Measurements from ENCODE around the gene ATAD3C. TPM values are rescaled to one million over a fixed set of nuclear protein-coding genes. Genes with fewer than 3 reads are reported as not detected.
"Not testable (repeated sequence)": the region's sequence is repeated elsewhere in the genome, so short reads cannot be mapped to it uniquely, and the experiment has no call there.

The ATAD3C gene
- total RNA-seq, 1 donor from 2014 or later, result 2.4 TPM

DNA sequence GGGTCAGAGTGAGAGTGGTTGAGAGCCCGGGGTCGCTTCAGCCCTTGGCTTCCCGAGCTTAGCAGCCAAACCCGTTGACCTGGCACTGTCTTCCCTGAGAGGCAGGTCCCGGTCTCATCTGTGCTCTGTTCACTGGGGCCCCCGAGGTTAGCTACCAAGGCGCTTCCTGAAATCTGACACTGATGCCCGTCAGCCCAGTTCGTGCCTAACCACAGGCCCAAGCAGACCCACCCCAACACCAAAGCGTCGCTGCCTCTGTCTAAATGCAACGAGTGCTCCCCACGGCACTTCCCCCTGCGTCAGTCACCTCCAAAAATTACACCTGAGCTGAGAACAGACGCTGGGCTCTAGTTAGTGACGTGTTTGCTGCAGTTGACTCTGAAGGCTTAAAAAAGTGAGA, 64.9 kb downstream of the ATAD3C start:
- DNase-seq (ENCODE audit: low spot score); intact Hi-C loops (cut with DNase I); ATAC-seq: not testable (repeated sequence)

DNA sequence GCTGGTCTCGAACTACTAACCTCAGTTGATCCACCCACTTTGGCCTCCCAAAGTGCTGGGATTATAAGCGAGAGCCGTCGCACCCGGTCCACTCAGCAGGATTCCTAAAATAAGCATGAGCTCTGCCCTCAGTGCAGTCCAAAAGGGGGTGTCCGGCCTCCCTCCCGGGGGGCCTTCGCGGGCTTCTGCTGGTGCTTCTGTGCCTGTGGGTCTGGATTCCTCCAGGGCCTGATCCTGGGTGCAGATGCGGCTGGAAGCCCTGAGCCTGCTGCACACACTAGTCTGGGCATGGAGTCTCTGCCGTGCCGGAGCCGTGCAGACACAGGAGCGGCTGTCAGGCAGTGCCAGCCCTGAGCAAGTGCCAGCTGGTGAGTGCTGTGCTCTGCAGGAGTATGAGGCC, 67.4 kb downstream of the ATAD3C start:
- DNase-seq (ENCODE audit: low spot score); intact Hi-C loops (cut with DNase I); ATAC-seq: not testable (repeated sequence)

- DNase-seq (ENCODE audit: low spot score) (no peak), ATAC-seq (no peak)
- intact Hi-C loops (cut with DNase I), result no loop called here
Observed at GRCh38 chr1:1517973-1518620, 68.6 kb downstream of the ATAD3C start.

DNA sequence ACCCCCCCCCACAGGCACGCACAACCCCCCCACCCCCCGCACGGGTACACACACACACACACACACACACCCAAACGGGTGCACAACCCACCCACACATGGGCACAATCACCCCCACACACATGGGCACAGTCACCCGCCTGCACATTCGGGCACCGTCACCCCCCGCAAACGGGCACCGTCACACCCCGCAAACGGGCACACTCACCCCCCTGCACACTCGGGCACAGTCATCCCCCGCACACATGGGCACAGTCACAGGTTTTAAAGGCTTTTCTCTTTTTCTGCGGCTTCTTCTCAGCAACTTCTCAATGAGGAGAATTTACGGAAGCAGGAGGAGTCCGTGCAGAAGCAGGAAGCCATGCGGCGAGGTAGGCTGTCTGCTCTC, 69.1 kb downstream of the ATAD3C start:
- intact Hi-C loops (cut with DNase I); DNase-seq (ENCODE audit: low spot score); ATAC-seq: not testable (repeated sequence)

Other genes with a start within 250 kb of the ATAD3C start
- gene TNFRSF18, start 243.1 kb upstream of the ATAD3C start, total RNA-seq, result 0.58 TPM
- 2.5 TPM for gene TNFRSF4, start 235.5 kb upstream of the ATAD3C start, total RNA-seq
- 94.9 TPM for gene SDF4, start 217.7 kb upstream of the ATAD3C start, total RNA-seq
- 10.9 TPM for gene B3GALT6, start 217.5 kb upstream of the ATAD3C start, total RNA-seq
- gene C1QTNF12, start 203.0 kb upstream of the ATAD3C start, total RNA-seq, result 3.5 TPM
- gene UBE2J2, start 175.8 kb upstream of the ATAD3C start, total RNA-seq, result 50.5 TPM
- 12.5 TPM for gene SCNN1D, start 169.3 kb upstream of the ATAD3C start, total RNA-seq
- 74.7 TPM for gene ACAP3, start 141.8 kb upstream of the ATAD3C start, total RNA-seq
- gene PUSL1, start 141.1 kb upstream of the ATAD3C start, total RNA-seq, result 11.3 TPM
- gene INTS11, start 125.0 kb upstream of the ATAD3C start, total RNA-seq, result 111 TPM
- gene CPTP, start 124.9 kb upstream of the ATAD3C start, total RNA-seq, result 15.7 TPM
- gene TAS1R3, start 118.4 kb upstream of the ATAD3C start, total RNA-seq, result 0.49 TPM
- 91.4 TPM for gene DVL1, start 100.3 kb upstream of the ATAD3C start, total RNA-seq
- 262 TPM for gene MXRA8, start 91.1 kb upstream of the ATAD3C start, total RNA-seq
- gene AURKAIP1, start 74.5 kb upstream of the ATAD3C start, total RNA-seq, result 58.9 TPM
- gene CCNL2, start 50.4 kb upstream of the ATAD3C start, total RNA-seq, result 207 TPM
- 75.6 TPM for gene MRPL20, start 42.4 kb upstream of the ATAD3C start, total RNA-seq
- 11.2 TPM for gene ANKRD65, start 28.4 kb upstream of the ATAD3C start, total RNA-seq
- gene VWA1, start 14.0 kb upstream of the ATAD3C start, total RNA-seq, result 175 TPM
- gene ATAD3B, start 22.1 kb downstream of the ATAD3C start, total RNA-seq, result 28.6 TPM
- 19.4 TPM for gene ATAD3A, start 62.5 kb downstream of the ATAD3C start, total RNA-seq
- gene TMEM240, start 90.9 kb downstream of the ATAD3C start, total RNA-seq, result 7.1 TPM
- gene SSU72, start 125.2 kb downstream of the ATAD3C start, total RNA-seq, result 78.5 TPM
- gene FNDC10, start 150.4 kb downstream of the ATAD3C start, total RNA-seq, result 2.4 TPM
- 68.4 TPM for gene MIB2, start 165.8 kb downstream of the ATAD3C start, total RNA-seq
- gene MMP23B, start 182.5 kb downstream of the ATAD3C start, total RNA-seq, result 5.4 TPM
- 27.9 TPM for gene CDK11B, start 209.3 kb downstream of the ATAD3C start, total RNA-seq
- gene SLC35E2B, start 243.1 kb downstream of the ATAD3C start, total RNA-seq, result 45.6 TPM